HUDEP-2 (cell line): Measurements from ENCODE around the gene UTP11.
"Not testable (repeated sequence)": the region's sequence is repeated elsewhere in the genome, so short reads cannot be mapped to it uniquely, and the experiment has no call there.

Experiments
- DNase-seq, 76 experiments: peaks; one replicate each; lab custom pipeline; 2025; ENCODE audit not compliant: unreplicated experiment in 76 of 76; lab: John Stamatoyannopoulos, UW

Gene UTP11, protein sequence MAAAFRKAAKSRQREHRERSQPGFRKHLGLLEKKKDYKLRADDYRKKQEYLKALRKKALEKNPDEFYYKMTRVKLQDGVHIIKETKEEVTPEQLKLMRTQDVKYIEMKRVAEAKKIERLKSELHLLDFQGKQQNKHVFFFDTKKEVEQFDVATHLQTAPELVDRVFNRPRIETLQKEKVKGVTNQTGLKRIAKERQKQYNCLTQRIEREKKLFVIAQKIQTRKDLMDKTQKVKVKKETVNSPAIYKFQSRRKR

DNA sequence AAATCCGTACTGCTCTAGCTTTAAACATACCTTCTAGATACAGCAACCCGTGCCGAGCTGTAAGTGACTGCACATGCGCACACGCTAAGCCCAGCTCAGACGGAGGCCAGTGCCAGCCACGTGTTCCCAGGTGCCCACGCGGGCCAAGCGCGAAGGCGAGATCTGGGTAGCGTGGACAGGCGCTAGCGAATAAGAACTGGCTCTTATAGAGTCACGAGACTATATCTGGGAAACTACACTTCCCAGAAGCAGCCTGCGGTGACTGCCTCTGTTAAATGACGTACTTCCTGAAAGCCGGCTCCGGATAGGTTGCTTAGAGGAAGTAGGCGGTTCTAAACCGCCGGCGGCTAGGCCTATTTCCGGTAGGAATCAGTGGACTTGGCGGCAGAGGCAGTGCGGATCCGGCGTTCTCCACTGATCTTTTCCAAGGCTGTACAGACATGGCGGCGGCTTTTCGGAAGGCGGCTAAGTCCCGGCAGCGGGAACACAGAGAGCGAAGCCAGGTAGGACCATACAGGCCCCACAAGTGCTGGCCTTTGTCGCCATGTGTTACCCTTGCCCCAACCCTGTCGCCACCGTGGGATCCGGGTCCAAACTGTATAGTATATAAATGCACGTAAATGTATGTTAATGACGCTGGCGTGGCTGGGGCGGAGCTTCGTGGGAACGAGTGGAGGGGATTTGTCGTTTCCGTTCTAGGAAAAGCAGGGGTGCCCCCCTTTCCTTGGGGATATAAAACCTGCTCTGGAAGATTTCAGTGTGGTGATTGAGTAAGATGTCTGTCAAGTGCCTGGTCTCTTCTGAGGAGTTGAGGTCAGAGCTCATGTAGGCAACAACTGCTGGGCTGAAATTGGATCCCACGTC is at the start of gene UTP11:
UTP11 (plus strand) TSS at position 372 of the 864 bp plus-strand sequence; CDS start at position 441, 69 bp downstream.
- DNase-seq, result peak in 75 of 76 experiments; percentile 35 to 99 (median 94)

DNA sequence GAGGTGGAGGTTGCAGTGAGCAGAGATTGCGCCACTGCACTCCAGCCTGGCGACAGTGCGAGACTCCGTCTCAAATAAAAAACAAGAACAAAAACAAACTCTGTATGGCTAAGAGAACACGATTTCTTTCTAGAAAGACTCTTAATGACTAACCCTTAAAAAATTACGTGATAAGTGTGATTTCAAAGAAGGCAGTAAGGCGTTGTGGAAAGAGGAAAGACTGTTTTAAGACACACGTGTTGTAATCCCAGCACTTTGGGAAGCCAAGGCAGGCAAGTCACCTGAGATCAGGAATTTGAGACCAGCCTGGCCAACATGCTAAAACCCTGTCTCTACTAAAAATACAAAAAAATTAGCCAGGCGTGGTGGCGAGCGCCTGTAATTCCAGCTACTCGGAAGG is 48.4 kb upstream of the UTP11 start:
- not testable (repeated sequence) for DNase-seq

DNA sequence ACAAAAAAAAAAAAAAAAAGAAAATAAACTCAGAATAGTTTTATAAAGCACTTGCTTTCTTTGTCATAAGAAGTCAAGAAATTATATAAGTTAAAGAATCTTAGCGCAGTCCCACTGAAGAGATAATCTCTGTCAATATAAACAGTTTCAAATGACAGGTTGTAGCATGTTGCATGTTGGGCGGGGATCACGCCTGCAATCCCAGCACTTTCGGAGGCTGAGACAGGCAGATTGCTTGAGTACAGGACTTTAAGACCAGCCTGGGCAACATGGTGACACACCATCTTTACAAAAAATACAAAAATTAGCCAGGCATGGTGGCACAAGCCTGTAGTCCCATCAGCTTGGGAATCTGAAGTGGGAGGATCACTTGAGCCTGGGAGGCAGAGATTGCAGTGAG is 47.2 kb upstream of the UTP11 start:
- no peak for DNase-seq

DNA sequence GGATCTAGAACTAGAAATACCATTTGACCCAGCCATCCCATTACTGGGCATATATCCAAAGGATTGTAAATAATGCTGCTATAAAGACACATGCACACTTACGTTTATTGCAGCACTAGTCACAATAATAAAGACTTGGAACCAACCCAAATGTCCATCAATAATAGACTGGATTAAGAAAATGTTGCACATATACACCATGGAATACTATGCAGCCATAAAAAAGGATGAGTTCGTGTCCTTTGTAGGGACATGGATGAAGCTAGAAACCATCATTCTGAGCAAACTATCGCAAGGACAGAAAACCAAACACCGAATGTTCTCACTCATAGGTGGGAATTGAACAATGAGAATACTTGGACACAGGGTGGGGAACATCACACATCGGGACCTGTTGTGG is 38.9 kb upstream of the UTP11 start:
- DNase-seq, result not testable (repeated sequence)

DNA sequence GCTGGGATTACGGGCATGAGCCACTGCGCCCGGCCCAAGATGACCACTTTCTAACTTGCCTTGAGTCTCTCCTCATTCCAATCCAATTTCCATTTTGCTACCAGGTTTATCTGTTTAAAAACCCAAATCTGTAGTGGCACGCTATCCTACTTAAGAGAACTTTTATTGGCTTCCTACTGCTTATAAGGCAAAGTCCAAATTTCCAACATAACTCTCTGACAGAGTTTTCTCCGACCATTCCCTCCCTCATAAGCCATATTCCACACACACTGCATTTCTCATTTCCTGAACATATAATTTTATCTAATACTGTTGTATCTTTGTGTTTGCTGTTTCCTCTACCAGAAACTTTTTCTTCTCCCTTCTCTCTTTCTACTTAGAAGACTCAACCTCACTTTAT is 38.0 kb upstream of the UTP11 start:
- DNase-seq, result no peak

DNA sequence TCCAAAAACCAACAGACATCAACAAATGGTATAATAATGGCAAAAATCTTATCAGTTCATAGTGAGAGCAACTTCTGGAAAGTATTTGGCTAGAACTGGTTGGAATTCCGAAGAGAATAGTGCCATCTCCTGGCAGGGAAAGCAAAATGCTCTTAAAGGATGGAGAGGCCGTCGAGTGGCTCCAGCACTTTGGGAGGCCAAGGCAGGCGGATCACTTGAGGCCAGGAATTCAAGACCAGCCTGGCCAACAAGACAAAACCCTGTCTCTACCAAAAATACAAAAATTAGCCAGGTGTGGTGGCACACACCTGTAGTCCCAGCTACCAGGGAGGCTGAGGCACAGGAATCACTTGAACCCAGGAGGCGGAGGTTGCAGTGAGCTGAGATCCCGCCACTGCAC is 37.5 kb upstream of the UTP11 start:
- peak in 11 of 76 experiments; percentile 6 to 24 (median 13) for DNase-seq

DNA sequence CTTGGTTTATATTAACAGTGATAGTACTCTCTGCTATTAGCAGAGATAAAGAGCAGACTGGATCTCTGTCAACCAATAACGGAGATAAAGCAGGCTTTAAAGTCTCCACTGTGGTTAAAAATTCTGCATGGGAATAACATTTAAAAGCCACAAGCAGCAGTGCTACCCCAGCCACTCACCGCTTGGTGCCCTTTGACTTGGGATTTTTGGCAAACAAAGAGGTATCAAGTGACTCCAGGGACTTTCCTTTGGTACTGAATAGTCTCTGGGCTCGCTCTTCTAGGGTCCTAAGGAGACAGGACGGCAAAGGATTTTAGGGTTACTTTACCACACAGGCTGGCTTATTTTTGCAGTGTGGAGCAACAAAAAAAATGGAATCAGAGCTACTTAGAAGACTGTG is 34.0 kb upstream of the UTP11 start:
- DNase-seq, result no peak

DNA sequence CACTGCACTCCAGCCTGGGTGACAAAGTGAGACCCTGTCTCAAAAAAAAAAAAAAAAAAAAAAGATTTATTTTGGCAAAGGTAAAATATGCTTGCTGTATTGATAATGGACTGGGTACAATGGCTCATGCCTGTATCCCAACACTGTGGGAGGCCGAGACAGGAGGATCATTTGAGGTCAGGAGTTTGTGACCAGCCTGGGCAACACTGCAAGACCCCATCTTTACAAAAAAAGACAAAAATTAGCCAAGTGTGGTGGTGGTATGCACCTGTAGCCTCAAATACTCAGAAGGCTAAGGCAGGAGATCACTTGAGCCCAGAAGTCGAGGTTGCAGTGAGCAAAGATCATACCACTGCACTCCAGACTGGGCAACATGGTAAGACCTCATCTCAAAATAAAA is 29.0 kb upstream of the UTP11 start:
- DNase-seq, result no peak

DNA sequence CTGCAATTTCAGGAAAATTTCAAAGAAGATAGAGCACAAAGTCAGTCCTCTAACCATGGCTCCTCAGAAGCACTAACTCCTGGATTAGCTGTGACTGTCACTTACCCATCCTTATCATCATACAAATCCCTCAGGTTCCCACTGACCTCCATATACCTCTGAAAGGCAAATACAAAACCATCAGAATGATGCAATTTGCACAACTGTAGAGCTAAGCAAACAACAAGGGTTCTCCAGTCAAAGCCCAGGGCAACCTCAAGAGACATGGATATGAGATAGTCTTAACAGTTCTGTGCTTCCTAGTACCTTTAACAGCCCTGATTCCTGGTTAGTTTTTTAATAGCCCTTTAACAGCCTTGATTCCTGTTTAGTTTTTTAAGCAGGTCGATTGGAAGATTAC is 24.9 kb upstream of the UTP11 start:
- no peak for DNase-seq

DNA sequence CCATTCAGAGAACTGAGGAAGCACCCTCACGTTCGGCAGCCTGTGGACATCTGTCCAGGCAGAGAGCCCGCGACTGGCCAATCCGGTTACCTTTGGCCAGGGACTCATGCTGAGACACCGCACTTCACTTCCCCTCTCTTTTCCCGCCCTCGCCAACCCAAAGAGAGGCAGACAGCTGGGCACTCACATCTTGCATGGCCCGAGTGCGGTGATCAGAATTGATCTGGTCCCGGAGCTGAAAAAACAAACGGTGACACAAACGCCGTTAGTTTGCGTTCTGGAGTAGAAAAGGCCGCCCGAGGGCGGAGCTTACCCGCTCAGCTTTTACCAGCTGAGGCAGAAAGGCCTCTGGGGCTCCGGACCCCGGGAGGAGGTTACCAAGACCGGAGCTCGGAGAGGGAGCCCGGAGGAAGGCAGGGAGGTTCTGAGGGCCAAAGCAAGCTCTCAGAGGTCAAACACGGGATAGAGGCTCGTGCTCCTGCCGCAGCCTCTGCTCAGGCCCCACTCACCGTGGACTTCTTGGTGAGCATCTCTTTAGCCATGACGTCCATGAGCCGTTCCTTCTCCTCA is 23.1 kb upstream of the UTP11 start:
- peak in 16 of 76 experiments; percentile 5 to 67 (median 32) for DNase-seq

DNA sequence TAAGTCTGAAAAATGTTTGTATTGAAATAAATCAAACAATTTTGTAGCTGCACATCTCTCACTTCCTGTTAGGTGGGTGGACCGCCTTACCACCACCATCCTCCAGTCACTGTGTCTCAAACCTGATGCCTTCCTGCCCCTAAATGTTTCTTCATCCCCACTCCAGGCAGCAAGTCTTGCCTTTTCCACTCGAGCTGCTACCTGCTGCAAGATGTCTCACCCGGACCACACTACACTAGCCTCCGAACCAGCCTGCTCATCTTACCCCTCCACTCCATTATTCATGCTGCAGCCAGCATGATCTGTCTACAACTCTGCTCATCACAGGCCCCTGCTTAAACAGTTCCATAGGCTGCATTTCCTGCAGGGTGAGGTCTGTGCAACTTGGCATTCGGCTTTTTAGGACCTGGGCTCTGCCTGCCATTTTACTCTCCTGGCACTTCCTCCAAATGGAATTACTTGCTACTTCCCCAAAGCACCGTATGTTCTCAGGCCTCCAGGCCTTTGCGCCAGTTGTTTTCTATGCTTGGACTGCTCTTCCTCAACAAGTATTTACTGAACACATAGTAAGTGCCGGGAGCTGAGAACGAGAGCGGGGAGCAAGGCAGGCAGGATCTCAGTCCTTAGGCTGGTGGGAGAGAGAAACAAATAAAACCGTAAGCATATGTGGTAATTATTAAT is 17.5 kb upstream of the UTP11 start:
- no peak for DNase-seq

DNA sequence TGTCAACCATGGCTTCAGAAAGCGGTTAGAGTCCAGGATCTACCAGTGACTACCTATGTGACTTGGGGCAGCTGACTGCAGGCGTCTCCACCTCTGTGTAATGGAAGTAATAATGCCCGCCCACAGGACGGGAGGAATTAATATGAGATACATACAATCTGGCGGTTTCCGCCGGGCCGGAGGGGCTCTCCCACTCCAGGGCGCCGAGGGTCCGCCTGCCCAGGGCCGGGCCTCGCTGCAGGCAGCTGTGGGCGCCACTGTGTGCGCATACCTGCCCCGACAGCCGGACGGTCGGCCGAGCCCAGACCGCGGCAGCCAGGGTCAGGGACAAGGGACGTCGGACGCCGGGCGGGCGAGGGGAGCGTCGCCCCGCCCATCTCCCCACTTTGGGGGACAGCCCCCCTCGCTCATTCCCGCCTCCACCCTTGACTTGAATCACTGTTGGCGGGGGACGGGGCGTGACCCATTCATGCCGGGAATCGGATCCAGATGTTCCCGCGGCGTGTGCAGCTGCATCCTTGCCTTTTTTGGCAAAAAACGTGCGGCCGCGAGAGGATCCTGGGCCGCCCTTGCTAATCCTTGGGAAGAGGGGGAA is 16.7 kb upstream of the UTP11 start:
- no peak for DNase-seq

DNA sequence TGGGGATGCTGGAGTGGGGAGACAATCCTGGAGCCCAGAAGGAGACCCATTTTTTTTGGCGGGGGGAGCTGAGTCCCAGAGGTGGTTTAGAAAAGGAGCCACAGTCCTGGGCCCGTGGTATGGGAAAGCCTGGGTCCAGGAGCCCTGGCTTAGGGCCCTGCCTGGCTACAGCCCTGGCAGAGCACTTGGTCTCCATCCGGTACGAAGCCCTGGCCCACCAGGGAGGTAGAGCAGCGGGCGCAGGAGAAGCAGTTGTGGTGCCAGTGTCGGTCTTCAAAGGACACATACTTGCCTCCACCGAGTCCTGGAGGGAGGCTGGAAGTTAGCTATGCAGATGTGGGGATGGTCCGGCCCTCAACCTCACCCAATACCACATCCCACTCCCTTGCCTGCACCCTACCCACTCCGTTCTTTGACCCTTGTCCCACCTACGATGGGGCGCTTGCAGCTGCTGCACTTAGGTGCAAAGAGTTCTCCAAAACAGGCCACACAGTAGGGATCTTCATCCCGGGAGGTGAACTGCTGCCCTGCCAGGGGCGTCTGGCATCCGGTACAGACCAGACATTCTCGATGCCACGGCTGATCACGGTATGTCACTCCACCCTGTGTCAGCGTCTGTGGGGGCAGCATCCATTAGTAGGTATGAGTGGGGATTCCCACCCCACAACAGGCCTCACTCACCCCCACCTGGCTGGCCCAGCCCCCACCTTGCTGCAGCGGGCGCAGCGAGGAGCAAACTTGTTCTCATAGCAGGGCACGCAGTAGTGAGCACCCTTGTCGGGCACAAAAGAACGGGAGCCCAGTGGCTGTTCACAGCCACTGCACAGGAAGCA is 15.1 kb upstream of the UTP11 start:
- no peak for DNase-seq

DNA sequence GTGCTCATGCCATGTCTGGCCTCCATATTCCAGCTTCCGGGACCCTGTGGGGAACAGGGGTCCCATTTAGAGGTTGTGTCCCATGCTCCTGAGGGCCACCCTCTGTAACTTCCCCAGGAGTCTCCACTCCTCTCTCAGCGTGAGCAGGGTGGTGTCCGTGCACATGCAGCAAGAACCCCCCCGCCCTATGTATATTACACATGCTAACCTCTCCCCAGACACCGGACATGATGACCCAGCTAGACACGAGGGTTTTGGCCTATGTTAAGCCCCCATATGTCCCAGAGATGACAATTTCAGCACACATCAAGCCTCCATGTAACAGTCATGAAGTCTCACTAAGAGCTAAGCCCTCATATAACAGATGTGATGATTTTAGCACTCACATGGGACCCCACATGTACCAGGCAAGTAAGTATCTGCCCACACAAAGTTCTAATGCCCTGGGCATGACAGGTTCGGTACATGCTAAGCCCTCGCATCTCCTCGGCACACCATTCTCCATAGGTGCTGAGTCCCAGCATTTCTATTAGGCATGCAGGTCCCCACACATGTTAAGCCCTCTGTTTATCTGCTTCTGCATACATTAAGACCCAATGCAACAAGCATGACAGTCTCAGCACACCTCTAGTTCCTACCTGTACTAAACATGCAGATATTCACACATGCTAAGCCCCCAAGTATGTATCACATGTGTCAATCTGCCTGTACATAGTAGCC is 14.3 kb upstream of the UTP11 start:
- DNase-seq, result no peak

DNA sequence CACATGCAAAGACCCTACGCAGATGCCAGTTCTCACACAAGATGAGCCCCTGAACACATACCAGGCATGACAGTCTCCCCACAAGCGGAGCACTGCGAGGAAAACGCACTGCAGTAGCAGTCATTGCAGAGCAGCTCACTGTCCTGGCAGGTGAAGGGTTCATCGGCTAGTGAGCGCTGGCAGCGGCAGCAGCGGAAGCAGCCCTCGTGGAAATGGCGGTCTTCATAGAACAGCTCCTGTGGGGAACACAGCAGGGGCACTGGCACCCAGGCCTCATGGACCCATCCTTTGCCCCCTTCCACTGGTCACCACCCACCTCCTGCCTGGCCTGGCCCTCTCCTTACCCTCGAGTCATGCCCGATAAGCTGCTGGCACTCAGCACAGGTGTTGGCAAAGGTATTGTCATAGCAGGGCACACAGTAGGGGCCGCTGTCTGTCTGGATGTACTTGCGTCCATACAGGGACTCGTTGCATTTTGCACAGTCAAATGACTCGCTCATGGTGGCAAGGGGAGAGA is 13.6 kb upstream of the UTP11 start:
- DNase-seq, result peak in 15 of 76 experiments; percentile 5 to 62 (median 31)

DNA sequence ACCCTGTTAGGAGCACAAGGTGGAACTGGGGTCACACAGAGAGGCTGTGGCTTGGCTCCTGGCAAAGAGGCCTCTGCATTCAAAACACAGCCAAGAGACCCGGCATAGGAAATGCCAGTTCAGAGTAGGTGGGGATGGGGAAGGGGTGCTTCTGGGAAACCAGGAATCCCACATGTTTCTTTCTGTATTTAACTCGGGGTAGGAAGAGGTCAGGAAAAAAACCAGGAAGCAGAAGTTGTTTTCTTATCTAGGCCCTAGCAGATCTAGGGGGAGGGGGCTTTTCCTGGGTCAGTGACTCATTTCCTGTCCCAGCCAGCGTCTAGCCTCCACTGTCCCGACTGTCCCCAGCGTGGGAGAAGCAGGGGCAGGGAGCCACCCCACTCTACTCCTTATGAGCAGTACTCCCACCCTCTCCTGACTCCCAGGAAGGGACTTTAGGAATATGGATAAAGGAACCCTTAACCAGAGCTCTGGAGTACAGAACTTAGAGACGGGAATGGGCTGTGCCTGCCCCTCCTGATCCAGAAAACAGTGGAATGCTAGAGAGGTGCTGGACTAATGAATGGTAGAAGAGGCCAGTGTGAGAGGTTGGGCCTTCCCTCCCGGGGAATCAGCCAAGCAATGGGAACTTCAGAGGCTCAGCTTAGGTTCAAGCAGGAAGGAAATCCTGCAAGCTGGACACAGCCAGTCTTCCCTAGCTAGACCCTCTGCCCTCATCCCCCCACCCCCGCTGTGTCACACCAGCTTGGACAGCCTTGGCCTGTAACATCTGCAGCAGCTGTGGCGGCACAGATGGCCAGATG is 12.9 kb upstream of the UTP11 start:
- DNase-seq, result peak in 43 of 76 experiments; percentile 13 to 62 (median 36)

DNA sequence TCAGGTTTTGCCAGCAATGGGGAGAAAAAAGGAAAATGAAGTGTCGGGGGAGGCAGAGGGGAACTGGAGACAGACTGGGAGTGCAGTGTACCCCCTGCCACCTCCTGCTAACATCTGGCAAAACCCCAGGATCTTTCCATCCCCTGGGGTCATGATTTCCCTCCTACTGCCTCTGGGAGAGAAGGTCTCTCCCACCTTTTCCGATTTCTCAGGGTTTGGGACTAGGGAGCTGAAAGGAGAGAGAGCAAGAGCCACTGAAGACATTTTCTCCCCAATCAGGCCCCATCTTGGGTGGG is 12.4 kb upstream of the UTP11 start:
- no peak for DNase-seq
